Calu3 (cell line): Measurements from ENCODE around the gene PRELID1. TPM values are rescaled to one million over a fixed set of nuclear protein-coding genes. Genes with fewer than 3 reads are reported as not detected.

Experiments
- BruUV-seq: library from RNA; stranded (reverse); fragments of 400-500 nt; replicated peaks from 2 replicates; lab custom pipeline; 2021; lab: Mats Ljungman, UMichigan
- CTCF ChIA-PET: fragments of 300-600 bp; sonication (Branson Sonifier 250); formaldehyde crosslinking; loops from one replicate; lab custom pipeline; 2022; ENCODE audit warnings: antibody characterized with exemption; lab: Charles Lee
- DNase-seq: peaks from one replicate; pipeline ENCODE4 v3.0.0; 2022
- H3K27ac Mint-ChIP-seq: one replicate; pipeline ENCODE4 v1.8.0; 2022; ENCODE audit warnings: mixed read lengths; ENCODE audit not compliant: unreplicated experiment
- H3K27me3 Mint-ChIP-seq: one replicate; pipeline ENCODE4 v1.8.0; 2022; ENCODE audit warnings: mixed read lengths; ENCODE audit not compliant: unreplicated experiment
- H3K36me3 Mint-ChIP-seq: one replicate; pipeline ENCODE4 v1.8.0; 2022; ENCODE audit warnings: mild to moderate bottlenecking, moderate library complexity, mixed read lengths; ENCODE audit not compliant: insufficient read depth, unreplicated experiment
- H3K4me1 Mint-ChIP-seq: one replicate; pipeline ENCODE4 v1.8.0; 2022; ENCODE audit warnings: mild to moderate bottlenecking, low read depth, mixed read lengths; ENCODE audit not compliant: unreplicated experiment
- H3K4me3 Mint-ChIP-seq: one replicate; pipeline ENCODE4 v1.8.0; 2022; ENCODE audit warnings: mild to moderate bottlenecking, low read depth, moderate library complexity, mixed read lengths; ENCODE audit not compliant: unreplicated experiment
- H3K9me3 Mint-ChIP-seq: one replicate; pipeline ENCODE4 v1.8.0; 2022; ENCODE audit warnings: low read depth, mixed read lengths; ENCODE audit not compliant: unreplicated experiment
- intact Hi-C: fragments of 100-400 bp; cut with micrococcal nuclease; formaldehyde crosslinking; loops from one replicate; pipeline ENCODE4 v1.10.0; 2022; ENCODE audit not compliant: unreplicated experiment
- total RNA-seq: library from RNA; stranded (reverse); gene quantifications from 2 replicates; pipeline ENCODE4 v1.2.3, GENCODE V29; 2022
- TF ChIP-seq, protein P1 (sequence below): fragments of 200-600 bp; IDR thresholded peaks from one replicate; pipeline ENCODE4 v1.8.0; 2022; ENCODE audit warnings: antibody characterized with exemption; ENCODE audit not compliant: unreplicated experiment

PRELID1 gene
- total RNA-seq, 1 experiment from 2014 or later: 217 TPM

DNA sequence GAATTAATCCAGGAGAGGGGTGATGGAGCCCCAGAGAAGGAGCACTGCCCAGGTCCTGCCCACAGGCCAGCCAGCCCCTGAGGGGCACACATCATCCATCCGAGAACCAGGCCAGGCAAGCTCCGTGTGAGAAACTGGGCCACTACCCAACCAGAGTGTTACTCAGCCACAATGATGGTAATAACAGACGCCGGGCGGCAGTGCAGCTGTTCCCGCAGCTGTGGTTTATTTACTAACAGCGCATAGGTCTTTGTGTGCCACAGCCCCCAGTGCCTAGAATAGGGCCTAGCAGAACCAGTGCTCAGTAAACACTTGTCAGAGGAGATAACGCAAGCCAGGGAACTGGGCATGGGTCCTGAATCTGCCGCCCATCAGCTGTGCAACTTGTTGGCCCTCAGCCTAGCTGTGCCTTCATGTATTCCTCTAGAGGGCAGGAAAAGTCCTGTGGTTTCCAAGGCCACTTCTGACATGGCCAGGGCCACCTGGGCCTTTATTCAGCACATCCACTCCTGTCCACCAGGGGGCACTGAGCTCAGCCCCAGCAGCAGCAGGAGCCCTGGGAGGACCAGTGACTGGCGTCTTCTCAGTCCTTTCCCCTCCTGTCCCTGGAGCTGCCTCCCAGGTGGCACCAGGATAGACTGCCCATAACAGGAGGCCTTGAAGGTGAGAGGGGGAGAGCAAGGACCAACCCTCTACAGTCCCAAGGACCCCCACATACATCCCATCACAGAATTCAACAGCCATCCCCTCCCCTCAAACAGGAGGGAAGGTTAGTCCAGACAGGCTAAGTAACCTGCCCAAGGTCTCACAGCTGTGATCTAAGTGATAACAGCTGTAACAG lies 6.0 kb downstream of the PRELID1 start:
- DNase-seq: peak; percentile 90
- H3K9me3 Mint-ChIP-seq: no peaks in the 10 kb centered on the region
- no peak overlapping the region for H3K27ac Mint-ChIP-seq
- intact Hi-C loops: loop anchor here (5.0 kb wide), 1 partner anchor 143 kb away; no protein-coding TSS in a partner anchor
- no peaks in the 10 kb centered on the region for H3K27me3 Mint-ChIP-seq
- BruUV-seq: TSS peak; percentile 22
- CTCF ChIA-PET: interaction anchor here (0.6 to 2.8 kb wide), 19 partner anchors 9 to 191 kb away, joined by 3 to 19 read pairs (median 4); partner anchors contain the start of genes GRK6, LMAN2 and PRR7
- H3K4me3 Mint-ChIP-seq: peak overlapping the region; percentile 30
- TF ChIP-seq, protein P1, sequence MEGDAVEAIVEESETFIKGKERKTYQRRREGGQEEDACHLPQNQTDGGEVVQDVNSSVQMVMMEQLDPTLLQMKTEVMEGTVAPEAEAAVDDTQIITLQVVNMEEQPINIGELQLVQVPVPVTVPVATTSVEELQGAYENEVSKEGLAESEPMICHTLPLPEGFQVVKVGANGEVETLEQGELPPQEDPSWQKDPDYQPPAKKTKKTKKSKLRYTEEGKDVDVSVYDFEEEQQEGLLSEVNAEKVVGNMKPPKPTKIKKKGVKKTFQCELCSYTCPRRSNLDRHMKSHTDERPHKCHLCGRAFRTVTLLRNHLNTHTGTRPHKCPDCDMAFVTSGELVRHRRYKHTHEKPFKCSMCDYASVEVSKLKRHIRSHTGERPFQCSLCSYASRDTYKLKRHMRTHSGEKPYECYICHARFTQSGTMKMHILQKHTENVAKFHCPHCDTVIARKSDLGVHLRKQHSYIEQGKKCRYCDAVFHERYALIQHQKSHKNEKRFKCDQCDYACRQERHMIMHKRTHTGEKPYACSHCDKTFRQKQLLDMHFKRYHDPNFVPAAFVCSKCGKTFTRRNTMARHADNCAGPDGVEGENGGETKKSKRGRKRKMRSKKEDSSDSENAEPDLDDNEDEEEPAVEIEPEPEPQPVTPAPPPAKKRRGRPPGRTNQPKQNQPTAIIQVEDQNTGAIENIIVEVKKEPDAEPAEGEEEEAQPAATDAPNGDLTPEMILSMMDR: peak; percentile 92
- H3K4me1 Mint-ChIP-seq: peaks cover 56% of the 10 kb centered on the region
- H3K36me3 Mint-ChIP-seq: peaks cover 78% of the 10 kb centered on the region

DNA sequence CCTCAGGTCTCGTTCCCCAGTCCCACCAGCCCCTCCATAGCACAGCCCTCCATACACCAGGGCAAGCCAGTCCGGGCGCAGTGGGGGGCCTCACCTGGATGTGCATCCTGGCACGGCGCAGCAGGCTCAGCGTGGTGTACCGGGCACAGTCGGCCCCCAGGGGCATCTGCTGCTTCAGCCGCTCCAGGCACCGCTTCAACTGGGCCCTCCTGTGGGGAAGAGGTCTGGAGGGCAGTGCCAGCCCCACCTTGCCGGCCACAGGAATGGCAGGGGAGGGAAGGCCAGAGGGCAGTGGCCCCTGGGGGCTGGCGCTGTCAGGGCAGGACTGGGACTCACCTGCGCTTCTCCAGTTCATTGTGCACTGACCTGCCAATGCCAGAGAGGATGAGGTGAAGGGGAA lies 6.7 kb downstream of the PRELID1 start:
- Mint-ChIP-seq H3K4me3 (peak overlapping the region; percentile 71), H3K27ac (no peak overlapping the region), H3K4me1 (peaks cover 48% of the 10 kb centered on the region), H3K9me3 (no peaks in the 10 kb centered on the region), H3K36me3 (peaks cover 70% of the 10 kb centered on the region), H3K27me3 (no peaks in the 10 kb centered on the region)
- intact Hi-C loops: loop anchor here (5.0 kb wide), 1 partner anchor 142 kb away; no protein-coding TSS in a partner anchor
- TF ChIP-seq, protein P1: no peak
- CTCF ChIA-PET: interaction anchor here (0.6 to 2.8 kb wide), 19 partner anchors 8 to 191 kb away, joined by 3 to 19 read pairs (median 4); partner anchors contain the start of genes GRK6, LMAN2 and PRR7
- no TSS peak for BruUV-seq
- no peak for DNase-seq

DNA sequence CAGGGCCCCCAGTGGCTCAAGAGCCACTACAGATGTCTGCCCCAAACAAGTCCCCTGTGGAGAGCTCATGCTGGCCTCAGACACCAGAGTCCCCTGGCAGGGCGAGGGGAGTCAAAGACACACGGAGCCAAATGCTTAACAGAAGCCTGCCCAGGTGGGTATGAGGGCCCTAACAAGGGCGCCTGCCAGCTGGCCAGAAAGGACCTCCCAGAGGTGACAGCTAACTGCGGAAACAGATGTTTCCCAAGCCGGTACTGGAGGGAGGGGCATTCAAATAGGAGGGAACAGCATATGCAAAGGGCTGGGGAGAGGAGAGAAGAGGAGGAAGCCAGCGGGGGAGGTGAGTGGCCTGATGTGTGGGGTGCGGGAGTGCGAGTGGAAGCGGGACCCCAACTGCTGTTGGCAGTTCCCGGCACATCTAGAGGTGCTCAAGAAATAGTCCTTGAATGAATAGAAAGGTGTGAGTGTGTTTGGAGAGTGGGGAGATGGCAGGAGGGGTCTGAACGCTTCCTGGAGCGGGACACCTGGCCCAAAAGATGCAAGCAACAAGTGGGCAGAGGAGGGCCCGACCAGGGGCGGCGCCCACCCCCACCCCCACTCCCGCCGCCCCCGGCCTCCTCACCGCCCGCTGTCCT lies 7.3 kb downstream of the PRELID1 start:
- H3K27me3 Mint-ChIP-seq: no peaks in the 10 kb centered on the region
- H3K9me3 Mint-ChIP-seq: no peaks in the 10 kb centered on the region
- H3K27ac Mint-ChIP-seq: peak overlapping the region; percentile 14
- intact Hi-C loops: loop anchor here (5.0 kb wide), 1 partner anchor 141 kb away; no protein-coding TSS in a partner anchor
- TF ChIP-seq, protein P1: no peak
- H3K36me3 Mint-ChIP-seq: peaks cover 66% of the 10 kb centered on the region
- peak overlapping the region; percentile 71 for H3K4me3 Mint-ChIP-seq
- CTCF ChIA-PET: interaction anchor here (0.9 to 2.8 kb wide), 9 partner anchors 10 to 144 kb away, joined by 3 to 19 read pairs (median 9); partner anchors contain the start of genes LMAN2 and PRR7
- no TSS peak for BruUV-seq
- H3K4me1 Mint-ChIP-seq: peaks cover 45% of the 10 kb centered on the region
- peak; percentile 46 for DNase-seq

DNA sequence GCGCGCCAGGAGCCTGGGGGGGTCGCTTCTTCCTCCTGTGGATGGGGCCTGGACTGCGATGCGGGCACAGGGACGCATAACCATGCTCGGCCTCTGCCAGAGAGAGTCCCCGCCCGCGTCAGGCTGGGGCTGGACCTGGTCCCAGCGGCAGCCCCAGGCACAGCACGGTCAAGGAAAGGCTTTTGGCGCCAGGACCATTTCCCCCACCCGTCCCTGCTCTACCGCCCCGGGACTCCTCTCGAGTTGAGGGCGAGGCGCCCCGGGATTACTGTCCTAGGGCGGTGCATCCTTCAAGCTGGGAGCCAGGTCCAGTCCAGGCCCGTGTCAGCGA lies 7.8 kb downstream of the PRELID1 start:
- intact Hi-C loops: loop anchor here (5.0 kb wide), 1 partner anchor 141 kb away; no protein-coding TSS in a partner anchor
- Mint-ChIP-seq H3K27me3 (no peaks in the 10 kb centered on the region), H3K4me3 (peak overlapping the region; percentile 71), H3K4me1 (peaks cover 45% of the 10 kb centered on the region), H3K27ac (peak overlapping the region; percentile 79), H3K9me3 (no peaks in the 10 kb centered on the region), H3K36me3 (peaks cover 66% of the 10 kb centered on the region)
- TF ChIP-seq, protein P1: no peak
- BruUV-seq: no TSS peak
- peak; percentile 39 for DNase-seq
- CTCF ChIA-PET: interaction anchor here (2.8 kb wide), 1 partner anchor 79 kb away, joined by 18 read pairs; no protein-coding TSS in a partner anchor
